RPMI8226 (cell line): ENCODE results near the gene LINGO1.
A peak's percentile ranks its signal among the peaks of the same experiment; 100 is the strongest.

Source experiments
- DNase-seq: peaks from one replicate; pipeline ENCODE4 v3.0.0-alpha.2; 2015

The LINGO1 gene

GRCh38 chr15:77589839-77590238 is 42.9 kb downstream of the LINGO1 start:
- no peak for DNase-seq

GRCh38 chr15:77588126-77588525 is 44.6 kb downstream of the LINGO1 start:
- DNase-seq: no peak

GRCh38 chr15:77584691-77585090 is 48.0 kb downstream of the LINGO1 start:
- no peak for DNase-seq

GRCh38 chr15:77584201-77584600 is 48.5 kb downstream of the LINGO1 start:
- peak; percentile 65 for DNase-seq

GRCh38 chr15:77582763-77583162 is 49.9 kb downstream of the LINGO1 start:
- DNase-seq: no peak

GRCh38 chr15:77581896-77582569 is 50.7 kb downstream of the LINGO1 start:
- no peak for DNase-seq

- no peak for DNase-seq
Measured at GRCh38 chr15:77580996-77581682, 51.6 kb downstream of the LINGO1 start.

GRCh38 chr15:77579498-77580188 is 53.1 kb downstream of the LINGO1 start:
- DNase-seq: no peak

GRCh38 chr15:77578641-77579372 is 53.9 kb downstream of the LINGO1 start:
- DNase-seq: peak; percentile 68

GRCh38 chr15:77577366-77577950 is 55.3 kb downstream of the LINGO1 start:
- DNase-seq: no peak

GRCh38 chr15:77576538-77576937 is 56.2 kb downstream of the LINGO1 start:
- DNase-seq: no peak

GRCh38 chr15:77575203-77575934 is 57.3 kb downstream of the LINGO1 start:
- no peak for DNase-seq

- DNase-seq: no peak
Measured at GRCh38 chr15:77574521-77575202, 58.0 kb downstream of the LINGO1 start.

- no peak for DNase-seq
Measured at GRCh38 chr15:77573802-77574201, 58.9 kb downstream of the LINGO1 start.

GRCh38 chr15:77572186-77572585 is 60.5 kb downstream of the LINGO1 start:
- DNase-seq: no peak

GRCh38 chr15:77571741-77572140 is 61.0 kb downstream of the LINGO1 start:
- no peak for DNase-seq

GRCh38 chr15:77571181-77571580 is 61.5 kb downstream of the LINGO1 start:
- DNase-seq: no peak

- DNase-seq: no peak
Measured at GRCh38 chr15:77569729-77570125, 63.0 kb downstream of the LINGO1 start.

- DNase-seq: no peak
Measured at GRCh38 chr15:77568973-77569728, 63.6 kb downstream of the LINGO1 start.

- no peak for DNase-seq
Measured at GRCh38 chr15:77568014-77568972, 64.4 kb downstream of the LINGO1 start.
